HCT116 (cell line): ENCODE results near the gene USP36. TPM values are rescaled to one million over a fixed set of nuclear protein-coding genes. Genes with fewer than 3 reads are reported as not detected.

Experiments
- ATAC-seq: fragments of 200-7000 bp; cut with Tn5 transposase; 2 replicates; pipeline ENCODE4 v1.9.1; 2020; ENCODE audit warnings: mild to moderate bottlenecking, moderate library complexity
- BruUV-seq: library from RNA; stranded (reverse); fragments of 400-500 nt; replicated peaks from 2 replicates; lab custom pipeline; 2021; lab: Mats Ljungman, UMichigan
- CTCF ChIA-PET: fragments of 300-600 bp; sonication (Branson Sonifier 250); formaldehyde crosslinking; loops from one replicate; lab custom pipeline; 2021; ENCODE audit warnings: antibody characterized with exemption; lab: Charles Lee
- POLR2A ChIA-PET: fragments of 300-600, 350-600 bp; sonication (Branson Sonifier 250); formaldehyde crosslinking; loops from one replicate; lab custom pipeline; 2021; ENCODE audit warnings: antibody characterized with exemption; lab: Charles Lee
- RAD21 ChIA-PET, 2 experiments: fragments of 300-600 bp; sonication (Branson Sonifier 250); formaldehyde crosslinking; loops; one replicate each; lab custom pipeline; 2023; ENCODE audit warnings: low total read pairs in 2 of 2; ENCODE audit not compliant: uncharacterized antibody in 2 of 2, unreplicated experiment in 2 of 2, low non-redundant PET in 1 of 2; lab: Charles Lee
- DNase-seq: peaks from one replicate; pipeline ENCODE4 v3.0.0-alpha.2; 2010; ENCODE audit warnings: low read depth, low spot score
- H2AFZ ChIP-seq: fragments of 200-600 bp; shearing (Covaris generic), sonication (generic); 2 replicates; pipeline ENCODE4 v1.6.1; 2017; ENCODE audit warnings: low read depth, mixed run types, mixed read lengths, antibody characterized with exemption, low read length; ENCODE audit not compliant: poor library complexity, severe bottlenecking
- H3K27ac ChIP-seq: 2 replicates; pipeline ENCODE4 v1.5.1; 2012; ENCODE audit warnings: low read depth, low read length
- H3K27me3 ChIP-seq: fragments of 200-600 bp; sonication (generic); 2 replicates; pipeline ENCODE4 v1.6.1; 2016; ENCODE audit warnings: mixed run types, low read length, mixed read lengths; ENCODE audit not compliant: insufficient read depth
- H3K36me3 ChIP-seq, 2 experiments: fragments of 200-500 bp in 1 of 2; fragments of 200-600 bp in 1 of 2; sonication (Bioruptor generic) in 1 of 2; sonication (generic) in 1 of 2; 2 replicates each; pipeline versions ENCODE4 v1.5.1 to v1.6.1; 2014 to 2016; ENCODE audit warnings: low read length in 2 of 2, inconsistent platforms in 1 of 2, mixed read lengths in 1 of 2, mixed run types in 1 of 2; ENCODE audit not compliant: insufficient read depth in 2 of 2, control insufficient read depth in 1 of 2
- H3K4me1 ChIP-seq, 2 experiments: fragments of 200-600 bp in 1 of 2; sonication (generic) in 1 of 2; 2 replicates each; pipeline versions ENCODE4 v1.5.1 to v1.6.1; 2012 to 2017; ENCODE audit warnings: low read length in 2 of 2, inconsistent platforms in 1 of 2, mild to moderate bottlenecking in 1 of 2, mixed read lengths in 1 of 2, mixed run types in 1 of 2, moderate library complexity in 1 of 2; ENCODE audit not compliant: insufficient read depth in 2 of 2, control insufficient read depth in 1 of 2
- H3K4me2 ChIP-seq: fragments of 200-600 bp; sonication (generic); 2 replicates; pipeline ENCODE4 v1.6.1; 2017; ENCODE audit warnings: mixed run types, low read length, mixed read lengths
- H3K4me3 ChIP-seq, 2 experiments: fragments of 200-600 bp in 1 of 2; sonication (generic) in 1 of 2; replicated peaks in 1 of 2; 2 replicates each; pipeline ENCODE4 v1.5.1; 2011 to 2016; ENCODE audit warnings: low read length in 2 of 2, control low read depth in 1 of 2, low read depth in 1 of 2, mild to moderate bottlenecking in 1 of 2, mixed read lengths in 1 of 2, mixed run types in 1 of 2
- H3K79me2 ChIP-seq: fragments of 200-600 bp; sonication (generic); 2 replicates; pipeline ENCODE4 v1.6.1; 2017; ENCODE audit warnings: mild to moderate bottlenecking, mixed run types, low read length, moderate library complexity, mixed read lengths; ENCODE audit not compliant: insufficient read depth
- H3K9ac ChIP-seq: fragments of 200-600 bp; sonication (generic); 2 replicates; pipeline ENCODE4 v1.6.1; 2016; ENCODE audit warnings: low read length, mixed read lengths
- H3K9me2 ChIP-seq: fragments of 200-600 bp; sonication (generic), shearing (Covaris generic); 2 replicates; pipeline ENCODE4 v1.6.1; 2017; ENCODE audit warnings: mixed run types, mild to moderate bottlenecking, moderate library complexity; ENCODE audit not compliant: insufficient read depth
- H3K9me3 ChIP-seq, 2 experiments: fragments of 200-500 bp in 1 of 2; fragments of 200-600 bp in 1 of 2; sonication (Bioruptor generic) in 1 of 2; sonication (generic) in 1 of 2; 2 replicates each; pipeline ENCODE4 v1.6.1; 2014 to 2017; ENCODE audit warnings: low read length in 2 of 2, mixed read lengths in 2 of 2, inconsistent platforms in 1 of 2, low read depth in 1 of 2, mild to moderate bottlenecking in 1 of 2, mixed run types in 1 of 2, moderate library complexity in 1 of 2; ENCODE audit not compliant: control insufficient read depth in 1 of 2, insufficient read depth in 1 of 2
- H4K20me1 ChIP-seq: fragments of 200-600 bp; sonication (generic), shearing (Covaris generic); 2 replicates; pipeline ENCODE4 v1.6.1; 2017; ENCODE audit warnings: mixed run types, mild to moderate bottlenecking, moderate library complexity; ENCODE audit not compliant: insufficient read depth
- CBX3 ChIP-seq: IDR thresholded peaks from 2 replicates; pipeline ENCODE4 v1.6.1; 2012; ENCODE audit warnings: low read depth
- CEBPB ChIP-seq: IDR thresholded peaks from 2 replicates; pipeline ENCODE4 v1.6.1; 2012; ENCODE audit warnings: low read depth
- ELF1 ChIP-seq: IDR thresholded peaks from 2 replicates; pipeline ENCODE4 v1.6.1; 2012; ENCODE audit warnings: low read depth, borderline replicate concordance
- EZH2 ChIP-seq: fragments of 200-600 bp; sonication (generic); IDR thresholded peaks from 2 replicates; pipeline ENCODE4 v1.6.1; 2017; ENCODE audit warnings: antibody characterized with exemption, mixed run types
- JUND ChIP-seq: IDR thresholded peaks from 2 replicates; pipeline ENCODE4 v1.6.1; 2012
- POLR2AphosphoS5 ChIP-seq: IDR thresholded peaks from 2 replicates; pipeline ENCODE4 v1.6.1; 2011; ENCODE audit warnings: mild to moderate bottlenecking, low read depth, low read length, moderate library complexity
- RAD21 ChIP-seq: IDR thresholded peaks from 2 replicates; pipeline ENCODE4 v1.6.1; 2012; ENCODE audit warnings: low read depth, mild to moderate bottlenecking
- SIN3A ChIP-seq: IDR thresholded peaks from 2 replicates; pipeline ENCODE4 v1.6.1; 2012; ENCODE audit warnings: low read depth
- SRF ChIP-seq: IDR thresholded peaks from 2 replicates; pipeline ENCODE4 v1.6.1; 2012; ENCODE audit warnings: low read depth
- TCF7L2 ChIP-seq: IDR thresholded peaks from 2 replicates; pipeline ENCODE4 v1.7.0; 2011; ENCODE audit warnings: borderline replicate concordance, inconsistent platforms; ENCODE audit not compliant: insufficient read depth, insufficient read length; ENCODE audit errors: extremely low read depth
- YY1 ChIP-seq: IDR thresholded peaks from 2 replicates; pipeline ENCODE4 v1.6.1; 2011; ENCODE audit warnings: low read length, low read depth, moderate library complexity, mild to moderate bottlenecking; ENCODE audit not compliant: insufficient replicate concordance; ENCODE audit errors: extremely low read depth
- intact Hi-C: fragments of 100-400 bp; cut with micrococcal nuclease; formaldehyde crosslinking; loops from 2 replicates; pipeline ENCODE4 v1.10.0; 2022
- total RNA-seq: library from RNA; stranded (reverse); gene quantifications from one replicate; pipeline ENCODE4 v1.2.1, GENCODE V29; 2021; ENCODE audit not compliant: unreplicated experiment
- TF ChIP-seq, protein P1 (sequence below), 3 experiments: fragments of 200-600 bp in 1 of 3; sonication (generic) in 1 of 3; IDR thresholded peaks in 2 of 3; conservative IDR thresholded peaks in 1 of 3; 2 replicates each; pipeline ENCODE4 v1.5.1; 2012 to 2017; ENCODE audit warnings: low read depth in 2 of 3, low read length in 2 of 3, antibody characterized with exemption in 1 of 3, borderline replicate concordance in 1 of 3, control low read depth in 1 of 3, mild to moderate bottlenecking in 1 of 3, mixed read lengths in 1 of 3, mixed run types in 1 of 3, moderate library complexity in 1 of 3; ENCODE audit not compliant: insufficient read depth in 1 of 3
- TF ChIP-seq, protein P2 (sequence below): IDR thresholded peaks from 2 replicates; pipeline ENCODE4 v1.6.1; 2011; ENCODE audit warnings: mild to moderate bottlenecking, low read length, moderate library complexity; ENCODE audit not compliant: insufficient replicate concordance; ENCODE audit errors: extremely low read depth

USP36 gene
- total RNA-seq, 1 experiment from 2014 or later: 104 TPM

DNA sequence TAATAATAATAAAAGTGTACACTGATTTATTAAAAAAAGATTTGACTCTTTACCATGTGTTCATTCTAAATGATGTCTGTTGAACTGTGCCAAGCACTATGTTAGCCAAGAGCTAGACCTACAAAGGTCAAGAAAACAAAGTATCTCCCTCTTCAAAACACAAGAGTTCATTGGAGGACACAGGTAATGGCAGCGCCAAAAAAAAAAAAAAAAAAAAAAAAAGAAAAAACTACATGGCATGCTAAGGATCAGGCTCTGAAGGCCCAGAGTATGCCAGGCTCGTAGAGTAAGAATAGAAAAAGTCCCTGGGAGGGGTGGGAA lies 93.7 kb downstream of the USP36 start:
- intact Hi-C loops: no loop called here
- Histone ChIP-seq H3K4me1 (peaks cover 10 to 18% of the 10 kb centered on the region in 2 experiments; a peak in 3 of 4 replicates), H3K27ac (no peak overlapping the region), H3K9me3 (no peaks in the 10 kb centered on the region), H3K4me2 (no peak overlapping the region), H3K9ac (no peak overlapping the region), H3K36me3 (no peaks in the 10 kb centered on the region), H3K27me3 (no peaks in the 10 kb centered on the region), H4K20me1 (no peaks in the 10 kb centered on the region), H3K4me3 (no peak overlapping the region), H3K9me2 (no peaks in the 10 kb centered on the region), H3K79me2 (peaks cover 24% of the 10 kb centered on the region), H2AFZ (no peak overlapping the region)
- CTCF ChIA-PET: interaction anchor here (1.1 to 2.6 kb wide), 3 partner anchors 11 to 251 kb away, joined by 3 to 15 read pairs (median 8); no protein-coding TSS in a partner anchor
- RAD21 ChIA-PET: no interaction called here
- POLR2A ChIA-PET: no interaction called here
- ATAC-seq: no peak
- TF ChIP-seq CEBPB (no peak), POLR2AphosphoS5 (no peak), JUND (no peak), SIN3A (no peak), EZH2 (no peak)
- BruUV-seq: no TSS peak
- DNase-seq: no peak

DNA sequence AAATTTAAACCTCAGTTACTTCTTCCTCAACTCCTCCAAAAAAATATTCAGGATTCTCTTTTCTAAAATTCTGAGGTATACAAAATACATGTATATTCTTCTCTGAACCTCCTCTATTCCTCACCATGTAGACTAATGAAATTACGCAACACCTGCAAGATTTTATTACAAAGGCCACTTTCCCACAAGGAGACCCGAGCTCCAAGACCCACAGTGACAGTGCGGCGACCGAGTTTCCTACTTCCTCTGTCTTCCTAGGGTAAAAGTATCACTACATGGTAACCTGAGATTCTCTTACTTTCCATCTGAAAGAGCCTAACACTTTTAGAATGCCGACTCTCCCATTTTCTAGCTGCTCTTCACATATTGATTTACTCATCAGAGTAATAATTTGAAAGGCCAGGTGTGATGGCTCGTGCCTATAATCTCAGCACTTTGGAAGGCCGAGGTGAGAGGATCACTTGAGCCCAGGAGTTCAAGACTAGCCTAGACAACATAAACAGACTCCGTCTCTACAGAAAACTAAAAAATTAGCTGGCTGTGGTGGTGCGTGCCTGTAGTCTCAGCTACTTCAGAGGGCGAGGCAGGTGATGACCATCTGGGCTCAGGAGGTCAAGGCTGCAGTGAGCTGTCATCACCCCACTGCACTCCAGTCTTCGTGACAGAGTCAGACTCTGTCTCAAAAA lies 94.2 kb downstream of the USP36 start:
- ChIA-PET POLR2A (interaction anchor here (1.3 kb wide), 1 partner anchor 10 kb away, joined by 3 read pairs; no protein-coding TSS in a partner anchor), RAD21 (no interaction called here), CTCF (interaction anchor here (0.6 to 2.6 kb wide), 4 partner anchors 10 to 364 kb away, joined by 3 to 15 read pairs (median 6); no protein-coding TSS in a partner anchor)
- H3K79me2 ChIP-seq: peaks cover 27% of the 10 kb centered on the region
- H3K9ac ChIP-seq: no peak overlapping the region
- H3K4me3 ChIP-seq: no peak overlapping the region
- H3K27ac ChIP-seq: no peak overlapping the region
- intact Hi-C loops: no loop called here
- H2AFZ ChIP-seq: no peak overlapping the region
- no peaks in the 10 kb centered on the region for H3K27me3 ChIP-seq
- no peaks in the 10 kb centered on the region for H3K36me3 ChIP-seq
- no TSS peak for BruUV-seq
- no peak overlapping the region for H3K4me2 ChIP-seq
- ATAC-seq (no peak), DNase-seq (no peak)
- no peaks in the 10 kb centered on the region for H3K9me3 ChIP-seq
- no peaks in the 10 kb centered on the region for H4K20me1 ChIP-seq
- no peaks in the 10 kb centered on the region for H3K9me2 ChIP-seq
- H3K4me1 ChIP-seq: peaks cover 12 to 18% of the 10 kb centered on the region in 2 experiments; a peak in 3 of 4 replicates
- TF ChIP-seq, protein P1, sequence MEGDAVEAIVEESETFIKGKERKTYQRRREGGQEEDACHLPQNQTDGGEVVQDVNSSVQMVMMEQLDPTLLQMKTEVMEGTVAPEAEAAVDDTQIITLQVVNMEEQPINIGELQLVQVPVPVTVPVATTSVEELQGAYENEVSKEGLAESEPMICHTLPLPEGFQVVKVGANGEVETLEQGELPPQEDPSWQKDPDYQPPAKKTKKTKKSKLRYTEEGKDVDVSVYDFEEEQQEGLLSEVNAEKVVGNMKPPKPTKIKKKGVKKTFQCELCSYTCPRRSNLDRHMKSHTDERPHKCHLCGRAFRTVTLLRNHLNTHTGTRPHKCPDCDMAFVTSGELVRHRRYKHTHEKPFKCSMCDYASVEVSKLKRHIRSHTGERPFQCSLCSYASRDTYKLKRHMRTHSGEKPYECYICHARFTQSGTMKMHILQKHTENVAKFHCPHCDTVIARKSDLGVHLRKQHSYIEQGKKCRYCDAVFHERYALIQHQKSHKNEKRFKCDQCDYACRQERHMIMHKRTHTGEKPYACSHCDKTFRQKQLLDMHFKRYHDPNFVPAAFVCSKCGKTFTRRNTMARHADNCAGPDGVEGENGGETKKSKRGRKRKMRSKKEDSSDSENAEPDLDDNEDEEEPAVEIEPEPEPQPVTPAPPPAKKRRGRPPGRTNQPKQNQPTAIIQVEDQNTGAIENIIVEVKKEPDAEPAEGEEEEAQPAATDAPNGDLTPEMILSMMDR (IDR thresholded peaks at IDR 0.05 in 2 of 3, conservative IDR thresholded peaks at IDR 0.05 in 1 of 3; ENCODE audit: borderline replicate concordance in 1 of 3, insufficient read depth in 1 of 3, low read depth in 2 of 3, low read length in 2 of 3): no peak
- TF ChIP-seq, protein P2, sequence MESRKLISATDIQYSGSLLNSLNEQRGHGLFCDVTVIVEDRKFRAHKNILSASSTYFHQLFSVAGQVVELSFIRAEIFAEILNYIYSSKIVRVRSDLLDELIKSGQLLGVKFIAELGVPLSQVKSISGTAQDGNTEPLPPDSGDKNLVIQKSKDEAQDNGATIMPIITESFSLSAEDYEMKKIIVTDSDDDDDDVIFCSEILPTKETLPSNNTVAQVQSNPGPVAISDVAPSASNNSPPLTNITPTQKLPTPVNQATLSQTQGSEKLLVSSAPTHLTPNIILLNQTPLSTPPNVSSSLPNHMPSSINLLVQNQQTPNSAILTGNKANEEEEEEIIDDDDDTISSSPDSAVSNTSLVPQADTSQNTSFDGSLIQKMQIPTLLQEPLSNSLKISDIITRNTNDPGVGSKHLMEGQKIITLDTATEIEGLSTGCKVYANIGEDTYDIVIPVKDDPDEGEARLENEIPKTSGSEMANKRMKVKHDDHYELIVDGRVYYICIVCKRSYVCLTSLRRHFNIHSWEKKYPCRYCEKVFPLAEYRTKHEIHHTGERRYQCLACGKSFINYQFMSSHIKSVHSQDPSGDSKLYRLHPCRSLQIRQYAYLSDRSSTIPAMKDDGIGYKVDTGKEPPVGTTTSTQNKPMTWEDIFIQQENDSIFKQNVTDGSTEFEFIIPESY: no peak
- TF ChIP-seq JUND (no peak), SRF (no peak), ELF1 (no peak), RAD21 (no peak), CBX3 (no peak), YY1 (no peak), TCF7L2 (no peak)
